AG20443 (cell line): ENCODE results near the gene DMWD.
A peak's percentile ranks its signal among the peaks of the same experiment; 100 is the strongest.

ENCODE experiments used
- DNase-seq: peaks from one replicate; pipeline ENCODE4 v3.0.0; 2012; ENCODE audit warnings: low spot score, mixed read lengths

DMWD gene

DNA sequence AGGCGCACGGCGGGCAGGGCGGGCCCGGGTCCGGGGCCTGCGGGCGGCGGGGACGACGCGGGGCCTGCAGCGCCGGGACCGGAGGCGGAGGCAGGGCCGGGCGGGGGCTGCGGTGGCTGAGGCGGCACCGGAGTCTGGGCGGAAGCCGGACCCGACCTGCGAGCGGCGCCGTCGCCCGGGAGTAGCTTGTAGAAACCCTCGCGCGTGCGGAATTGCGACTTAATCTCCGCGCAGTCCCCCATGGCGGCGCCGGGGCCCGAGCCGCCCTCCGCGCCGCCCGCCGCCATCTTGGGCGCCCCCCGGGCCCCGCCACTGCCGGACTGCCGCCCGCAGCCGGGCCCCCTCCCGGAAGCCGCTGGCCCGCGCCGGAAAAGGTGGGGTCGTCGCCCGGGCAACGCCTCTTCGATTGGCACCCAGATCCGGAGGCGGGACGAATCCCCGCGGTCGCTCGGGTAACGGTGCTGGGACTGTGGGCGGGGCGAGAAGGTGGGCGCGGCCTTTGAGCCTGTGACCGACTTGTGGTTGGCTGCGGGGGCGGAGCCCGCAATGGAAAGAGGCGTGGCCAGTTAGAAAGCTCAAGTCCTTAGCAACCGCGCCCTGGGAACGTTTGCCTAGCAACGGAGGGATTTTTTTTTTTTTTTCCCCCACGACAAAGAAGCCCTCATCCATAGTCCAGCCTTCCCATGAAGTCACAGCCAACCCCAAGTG is at the start of gene DMWD:
DMWD (minus strand) TSS at position 376 of the 708 bp plus-strand sequence; CDS start at position 287, 89 bp downstream.
- peak; percentile 97 for DNase-seq

- DNase-seq: no peak
Observed at GRCh38 chr19:45842198-45842597, 49.6 kb upstream of the DMWD start.

GRCh38 chr19:45834970-45835369 is 42.3 kb upstream of the DMWD start:
- no peak for DNase-seq

GRCh38 chr19:45828945-45829344 is 36.3 kb upstream of the DMWD start:
- DNase-seq: no peak

- DNase-seq: no peak
Observed at GRCh38 chr19:45828523-45828922, 35.9 kb upstream of the DMWD start.

GRCh38 chr19:45827459-45828093 is 34.9 kb upstream of the DMWD start:
- DNase-seq: no peak

DNA sequence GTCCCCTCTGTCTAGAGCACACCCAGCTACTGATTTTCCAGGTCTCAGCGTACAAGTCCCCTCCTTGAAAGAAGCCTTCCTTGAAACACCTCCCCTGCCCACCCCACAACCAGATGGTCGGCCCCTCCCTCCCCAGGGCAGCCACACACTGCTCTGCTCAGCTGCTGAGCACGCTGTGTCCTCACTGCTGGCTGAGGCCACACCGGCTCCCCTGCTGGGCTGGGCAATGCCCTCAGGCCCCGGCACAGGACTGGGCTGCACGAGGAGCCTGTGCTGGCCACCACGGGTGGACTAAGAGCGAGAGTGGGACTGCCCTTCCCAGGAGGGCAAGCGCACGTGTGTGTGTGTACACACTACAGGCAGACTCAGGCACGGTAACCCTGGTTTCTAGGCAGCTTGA is 34.3 kb upstream of the DMWD start:
- DNase-seq: no peak

DNA sequence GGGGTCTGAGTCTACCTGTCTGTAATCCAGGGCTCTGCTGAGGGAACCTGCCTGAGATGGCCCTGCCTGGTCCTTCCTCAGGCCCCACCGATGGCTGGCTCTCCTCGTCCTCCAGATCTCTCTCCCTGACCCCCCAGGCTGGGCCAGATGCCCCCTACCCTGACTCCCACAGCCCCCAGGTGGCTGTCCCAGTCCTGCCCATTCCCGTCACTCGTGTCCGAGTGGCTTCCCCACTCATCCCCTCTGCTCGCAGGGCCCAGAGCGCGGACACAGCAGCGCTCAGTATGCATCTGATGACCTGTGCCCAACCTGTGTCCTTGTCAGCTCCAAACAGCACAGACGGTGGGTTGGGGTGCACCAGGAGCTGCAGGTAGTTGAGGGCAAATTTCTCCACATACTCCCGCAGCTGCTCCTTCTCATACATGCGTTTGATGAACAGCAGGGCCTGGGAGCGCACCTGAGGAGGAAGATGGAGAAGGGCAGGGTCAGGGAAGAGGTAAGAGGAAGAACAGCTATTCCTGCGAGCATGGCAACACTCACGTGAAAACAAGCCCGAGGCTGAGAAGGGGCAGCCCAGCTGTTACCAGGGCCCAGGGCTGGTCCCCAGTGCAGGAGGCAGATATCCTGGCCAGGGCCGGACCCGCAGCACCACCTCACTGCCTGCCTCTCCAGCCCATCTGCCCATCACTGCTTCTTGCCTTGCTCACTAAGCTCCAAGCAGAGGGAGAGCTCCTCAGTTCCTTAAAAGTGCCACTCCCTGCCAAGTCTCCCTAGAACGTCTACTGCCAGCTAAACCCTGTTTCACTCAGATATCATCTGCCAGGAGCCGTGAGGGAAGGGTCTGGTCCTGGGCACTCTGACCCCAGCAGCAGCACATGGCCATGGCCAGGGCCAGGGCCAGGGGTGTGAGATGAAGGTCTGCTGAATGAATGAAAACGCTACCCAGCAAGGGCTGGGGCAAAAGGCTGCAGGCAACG is 33.6 kb upstream of the DMWD start:
- DNase-seq: no peak

DNA sequence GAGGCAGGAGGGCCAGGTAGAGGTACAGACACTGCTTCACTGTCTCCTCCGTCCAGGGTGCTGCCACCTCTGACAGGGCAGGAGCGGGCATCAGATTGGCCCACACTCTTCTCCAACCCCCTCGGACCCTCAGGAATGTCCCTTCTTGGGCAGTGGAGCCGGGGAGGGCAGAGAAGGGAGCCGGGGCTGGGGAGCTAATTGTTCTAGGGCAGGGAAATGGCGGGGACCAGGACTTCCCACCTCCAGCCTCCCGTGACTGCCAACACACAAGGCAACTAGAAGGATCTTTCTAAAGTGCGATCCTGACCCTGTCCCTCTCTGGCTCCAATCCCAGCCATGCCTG is 32.6 kb upstream of the DMWD start:
- DNase-seq: no peak

GRCh38 chr19:45824531-45825262 is 32.1 kb upstream of the DMWD start:
- DNase-seq: no peak

DNA sequence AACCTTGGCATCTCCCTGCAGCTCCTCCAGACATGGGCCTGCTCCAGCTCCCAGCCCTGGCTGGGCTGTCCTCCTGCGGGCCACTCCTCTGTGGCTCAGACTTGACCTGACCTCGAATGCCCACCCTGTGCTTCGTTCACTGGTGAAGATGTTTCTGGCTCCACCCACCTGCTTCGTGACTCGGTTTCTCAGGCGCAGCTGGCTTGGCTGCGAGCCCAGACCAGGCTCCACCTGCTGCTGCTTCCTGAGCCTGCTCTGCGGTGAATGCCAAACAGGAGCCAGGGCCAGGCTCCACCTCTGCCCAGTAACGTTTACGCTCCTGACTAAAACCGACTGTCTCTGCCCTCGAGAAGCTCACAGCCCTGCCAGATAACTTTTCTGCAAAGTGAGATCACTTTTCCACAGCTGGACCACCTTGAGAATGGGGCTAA is 31.4 kb upstream of the DMWD start:
- DNase-seq: no peak

DNA sequence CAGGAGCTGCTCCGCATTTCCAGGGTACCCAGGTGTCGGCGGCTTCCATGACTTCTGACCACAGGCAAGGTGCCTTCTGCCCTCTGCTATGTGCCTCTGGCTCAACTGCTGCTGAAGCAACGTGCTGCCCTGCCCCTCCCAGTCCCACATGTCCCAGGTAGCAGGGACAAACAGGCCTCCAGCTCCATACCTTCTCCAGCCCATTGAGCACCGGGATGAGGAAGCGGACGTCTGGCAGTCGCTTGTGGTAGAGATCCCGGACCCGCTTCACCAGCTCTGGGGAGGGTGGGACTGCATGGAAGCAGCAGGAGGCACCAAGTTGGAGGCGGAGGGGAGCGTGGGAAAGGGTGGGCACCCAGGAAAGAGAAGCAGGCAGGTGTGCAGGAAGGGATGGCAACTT is 30.5 kb upstream of the DMWD start:
- DNase-seq: no peak

GRCh38 chr19:45822716-45823115 is 30.1 kb upstream of the DMWD start:
- no peak for DNase-seq

DNA sequence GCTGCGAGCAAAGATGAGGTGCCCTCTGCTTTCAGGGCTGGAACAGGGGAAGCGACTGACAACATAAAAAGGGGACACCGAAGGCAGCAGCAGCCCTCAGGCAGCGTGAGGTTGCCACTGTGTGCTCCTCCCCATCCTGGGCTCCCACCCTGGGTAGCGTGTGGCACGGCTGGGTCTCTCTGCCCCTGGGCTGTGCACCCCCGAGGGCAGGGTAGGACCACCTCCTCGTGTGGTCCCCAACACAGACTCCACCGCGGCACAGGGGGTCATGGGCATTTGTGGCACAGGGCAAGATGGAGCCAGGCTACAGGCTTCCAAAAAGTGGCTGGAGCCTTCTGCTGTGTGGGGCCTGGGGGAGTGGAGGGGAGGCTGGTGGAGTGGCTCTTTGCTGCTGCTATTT is 28.9 kb upstream of the DMWD start:
- no peak for DNase-seq

DNA sequence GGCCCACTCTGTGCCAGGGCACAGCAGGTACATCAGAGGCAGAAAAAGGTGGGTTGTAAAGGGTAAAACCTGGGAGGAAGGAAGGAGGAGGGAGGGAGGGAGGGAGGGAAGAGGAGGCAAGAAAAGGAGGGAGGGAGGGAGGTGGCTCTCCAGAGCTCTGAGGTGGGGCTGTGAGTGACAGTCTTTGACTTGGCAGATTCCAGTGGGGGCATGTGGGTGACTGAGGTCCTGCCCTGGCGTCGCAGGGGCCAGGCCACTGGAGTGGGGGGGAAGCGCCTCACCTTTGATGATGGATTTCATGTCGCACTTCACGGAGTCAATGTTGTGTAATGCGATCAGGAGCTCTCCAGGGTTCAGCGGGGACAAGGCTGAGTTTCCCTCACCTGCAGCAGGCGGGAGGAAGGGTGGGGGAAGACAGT is 28.5 kb upstream of the DMWD start:
- no peak for DNase-seq

DNA sequence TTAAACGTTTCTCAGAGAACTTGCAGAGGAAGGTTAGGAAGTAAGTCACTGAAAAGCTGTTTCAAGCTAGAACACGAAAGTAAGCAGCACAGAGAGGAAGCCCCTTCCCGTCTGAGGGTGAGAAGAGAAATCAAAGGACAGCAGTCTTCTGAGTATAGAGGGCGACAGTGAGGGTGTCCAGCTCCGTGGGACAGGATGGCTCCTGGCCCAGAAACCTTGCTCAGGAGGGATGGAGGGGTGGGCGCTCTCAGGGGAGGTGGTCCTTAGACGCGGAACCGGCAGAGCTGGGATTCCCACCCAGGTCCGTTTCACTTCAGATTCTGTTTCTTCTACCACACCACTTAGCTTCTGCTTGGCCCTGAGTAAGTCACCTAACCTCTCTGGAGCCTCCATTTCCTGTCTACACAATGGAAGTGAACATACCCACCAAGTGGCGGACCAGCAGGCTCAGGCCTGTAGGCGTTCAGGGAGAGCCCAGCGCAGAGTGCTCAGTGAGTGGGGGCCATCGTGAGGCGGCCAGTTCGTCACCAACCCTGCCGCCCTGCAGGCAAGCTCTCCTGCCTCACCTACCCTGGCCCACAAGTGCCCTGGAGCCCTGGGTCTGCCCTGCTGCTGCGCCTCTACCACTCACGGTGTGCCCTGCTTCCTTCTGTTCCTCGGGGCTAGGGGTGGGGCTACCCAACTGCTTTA is 27.9 kb upstream of the DMWD start:
- DNase-seq: no peak

GRCh38 chr19:45819769-45820168 is 27.1 kb upstream of the DMWD start:
- no peak for DNase-seq

DNA sequence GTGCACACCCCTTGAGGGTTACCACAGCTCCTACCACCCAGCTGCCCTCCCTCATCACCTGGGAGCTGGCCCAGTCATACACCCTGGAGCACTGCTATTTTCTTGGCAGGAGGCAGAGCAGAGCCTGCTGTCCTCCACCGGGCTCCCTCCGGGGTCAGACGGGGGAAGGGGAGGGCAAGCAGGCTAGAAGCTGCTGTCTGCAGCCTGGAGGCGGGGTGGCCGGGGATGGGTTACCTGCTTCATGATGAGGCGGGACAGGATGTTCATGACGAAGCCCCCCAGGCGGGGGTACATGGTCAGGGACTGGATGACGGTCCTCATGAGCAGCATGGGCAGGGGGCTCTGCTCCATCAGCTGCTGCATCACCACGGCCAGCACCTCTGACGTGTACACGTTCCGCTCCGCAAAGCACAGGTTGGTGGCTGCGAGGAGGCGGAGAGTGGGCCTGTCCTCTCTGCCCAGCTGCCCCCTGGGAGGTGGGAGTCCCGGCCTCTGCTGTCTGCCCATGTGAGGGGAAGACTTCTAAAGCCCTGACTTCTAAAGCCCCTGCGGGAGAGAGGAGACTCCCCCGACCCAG is 25.2 kb upstream of the DMWD start:
- no peak for DNase-seq

DNA sequence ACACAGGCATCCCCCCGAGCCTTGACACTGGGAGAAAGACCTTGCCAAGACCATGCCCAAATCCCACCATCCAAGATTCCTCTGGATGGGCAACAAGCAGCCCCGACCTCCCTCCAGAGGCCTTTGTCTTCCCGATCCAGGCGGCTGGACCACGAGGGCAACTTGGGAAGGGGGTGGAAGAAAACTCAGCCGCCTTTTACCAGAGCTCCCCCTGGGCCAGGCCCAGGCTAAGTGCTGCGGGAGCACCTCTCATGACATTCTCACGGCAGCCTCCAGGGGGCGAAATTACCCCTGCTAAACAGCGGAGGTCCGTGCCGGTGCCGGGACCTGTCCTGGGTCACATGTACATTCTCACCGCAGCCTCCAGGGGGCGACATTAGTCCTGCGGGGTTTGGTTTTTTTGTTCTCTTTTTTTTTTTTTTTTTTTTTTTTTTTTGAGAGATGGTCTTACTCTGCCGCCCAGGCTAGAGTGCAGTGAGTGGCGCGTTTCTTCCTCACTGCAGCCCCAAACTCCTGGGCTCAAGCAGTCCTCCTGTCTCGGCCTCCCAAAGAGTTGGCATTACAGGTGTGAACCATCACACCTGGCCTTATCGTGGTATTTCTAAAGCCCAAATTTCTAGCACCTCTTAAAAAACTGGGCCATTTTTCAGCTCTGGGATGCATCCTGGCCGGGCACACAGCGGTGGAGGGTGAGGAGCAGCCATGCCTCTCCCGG is 24.5 kb upstream of the DMWD start:
- peak; percentile 99 for DNase-seq

GRCh38 chr19:45816236-45817009 is 23.8 kb upstream of the DMWD start:
- no peak for DNase-seq
